H1 (cell line): ENCODE measurements around the gene MOCS1. TPM values are rescaled to one million over a fixed set of nuclear protein-coding genes. Genes with fewer than 3 reads are reported as not detected.

Source experiments
- ASH2L ChIP-seq: fragments of 200-600, 300-600 bp; sonication (generic); IDR thresholded peaks from one replicate; pipeline ENCODE4 v1.7.1; 2017; ENCODE audit warnings: low read length
- HDAC2 ChIP-seq, 2 experiments: fragments of 300-600 bp in 1 of 2; sonication (generic) in 1 of 2; IDR thresholded peaks; 2 replicates each; pipeline ENCODE4 v1.6.1; 2011 to 2012; ENCODE audit warnings: low read depth in 2 of 2, low read length in 2 of 2, mild to moderate bottlenecking in 2 of 2, moderate library complexity in 2 of 2, borderline replicate concordance in 1 of 2, inconsistent platforms in 1 of 2
- JUN ChIP-seq: IDR thresholded peaks from 2 replicates; pipeline ENCODE4 v1.6.1; 2011; ENCODE audit warnings: low read depth, mild to moderate bottlenecking, improper control_type of control experiment, low read length
- NANOG ChIP-seq: IDR thresholded peaks from 2 replicates; pipeline ENCODE4 v1.6.1; 2011; ENCODE audit warnings: low read length, low read depth, mild to moderate bottlenecking, inconsistent platforms; ENCODE audit not compliant: insufficient read depth, poor library complexity, severe bottlenecking
- SP1 ChIP-seq: IDR thresholded peaks from 2 replicates; pipeline ENCODE4 v1.6.1; 2011; ENCODE audit warnings: low read depth, low read length
- TCF12 ChIP-seq: IDR thresholded peaks from 2 replicates; pipeline ENCODE4 v1.6.1; 2011; ENCODE audit warnings: low read depth, mild to moderate bottlenecking, low read length
- polyA plus RNA-seq, 7 experiments: library from polyadenylated mRNA; depleted of rRNA in 3 of 7; stranded (reverse) in 5 of 7; unstranded in 2 of 7; fragments of >200 nt in 5 of 7; fragments of 200-250 nt in 2 of 7; gene quantifications; 1 replicate in 5 of 7; 2 replicates in 1 of 7; 4 replicates in 1 of 7; pipeline versions ENCODE4 v1.2.1 to v1.2.3, GENCODE V29; 2011 to 2013; ENCODE audit warnings: missing spikeins in 2 of 7, mixed read lengths in 2 of 7
- total RNA-seq: library from RNA; stranded (reverse); fragmentation: NEBNext Ultra II Directional; extraction: Animal tissue kit (Norgen Biotek cat#: 25700); gene quantifications from 2 replicates; pipeline ENCODE4 v1.2.1, GENCODE V29; 2021

Gene MOCS1
- total and polyA plus RNA-seq, 2 of the 8 experiments (the other 6 are each of a cell fraction or from before 2014, with no cell fraction given) = 13.4 to 19.7 TPM

GRCh38 chr6:39979461-39980328, 45.4 kb upstream of the MOCS1 start (continued):
- TF ChIP-seq SP1 (no peak), HDAC2 (IDR thresholded peaks at IDR 0.05; ENCODE audit: borderline replicate concordance in 1 of 2, low read depth in 2 of 2, low read length in 2 of 2) (no peak), JUN (no peak), TCF12 (no peak), ASH2L (no peak), NANOG (no peak)
